ENCODE data around the gene TBC1D21. TPM values are rescaled to one million over a fixed set of nuclear protein-coding genes. Genes with fewer than 3 reads are reported as not detected.

The TBC1D21 gene
- total and polyA plus RNA-seq, 2 of the 8 experiments (the other 6 are each of a cell fraction or from before 2014, with no cell fraction given) = not detected

GRCh38 chr15:73926219-73927002 lies 53.0 kb downstream of the TBC1D21 start, which contains the start of gene LOXL1 (continued):
- TF ChIP-seq BRCA1 (IDR thresholded peaks at IDR 0.05; ENCODE audit: low read depth, low read length) (no peak), JUN (IDR thresholded peaks at IDR 0.05; ENCODE audit: low read depth, low read length) (no peak), JUND (IDR thresholded peaks at IDR 0.05; ENCODE audit: low read length) (no peak), KDM4A (IDR thresholded peaks at IDR 0.05; ENCODE audit: low read depth, low read length, severe bottlenecking) (peak; percentile 49), EP300 (IDR thresholded peaks at IDR 0.05; ENCODE audit: borderline replicate concordance in 1 of 2, low read depth in 2 of 2, low read length in 2 of 2) (no peak), RXRA (IDR thresholded peaks at IDR 0.05; ENCODE audit: insufficient read depth, low read depth, low read length) (no peak), CHD2 (IDR thresholded peaks at IDR 0.05; ENCODE audit: low read length) (no peak), CREB1 (IDR thresholded peaks at IDR 0.05) (0 out of 2 replicates have a peak, but pooled peaks have one; percentile 46), BCL11A (IDR thresholded peaks at IDR 0.05; ENCODE audit: low read depth in 2 of 2, low read length in 2 of 2) (no peak), SP1 (IDR thresholded peaks at IDR 0.05; ENCODE audit: low read depth, low read length) (0 out of 2 replicates have a peak, but pooled peaks have one; percentile 71), PHF8 (conservative IDR thresholded peaks at IDR 0.05; ENCODE audit: low read depth, low read length) (no peak), SIRT6 (IDR thresholded peaks at IDR 0.05; ENCODE audit: low read length) (no peak), POU5F1 (IDR thresholded peaks at IDR 0.05; ENCODE audit: low read depth, low read length) (no peak), RNF2 (IDR thresholded peaks at IDR 0.05; ENCODE audit: borderline replicate concordance, low read depth, low read length, missing control alignments, poor library complexity, severe bottlenecking) (no peak), TBP (IDR thresholded peaks at IDR 0.05; ENCODE audit: low read depth, low read length) (peak; percentile 78), SAP30 (IDR thresholded peaks at IDR 0.05; ENCODE audit: insufficient read depth, insufficient replicate concordance, low read length) (no peak), KDM1A (IDR thresholded peaks at IDR 0.05; ENCODE audit: borderline replicate concordance, low read length) (peak; percentile 88; the same call in 1 of the 2 replicates)
- TF ChIP-seq, protein P1, sequence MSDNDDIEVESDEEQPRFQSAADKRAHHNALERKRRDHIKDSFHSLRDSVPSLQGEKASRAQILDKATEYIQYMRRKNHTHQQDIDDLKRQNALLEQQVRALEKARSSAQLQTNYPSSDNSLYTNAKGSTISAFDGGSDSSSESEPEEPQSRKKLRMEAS (IDR thresholded peaks at IDR 0.05) = peak; percentile 42
- TF ChIP-seq, protein P2, sequence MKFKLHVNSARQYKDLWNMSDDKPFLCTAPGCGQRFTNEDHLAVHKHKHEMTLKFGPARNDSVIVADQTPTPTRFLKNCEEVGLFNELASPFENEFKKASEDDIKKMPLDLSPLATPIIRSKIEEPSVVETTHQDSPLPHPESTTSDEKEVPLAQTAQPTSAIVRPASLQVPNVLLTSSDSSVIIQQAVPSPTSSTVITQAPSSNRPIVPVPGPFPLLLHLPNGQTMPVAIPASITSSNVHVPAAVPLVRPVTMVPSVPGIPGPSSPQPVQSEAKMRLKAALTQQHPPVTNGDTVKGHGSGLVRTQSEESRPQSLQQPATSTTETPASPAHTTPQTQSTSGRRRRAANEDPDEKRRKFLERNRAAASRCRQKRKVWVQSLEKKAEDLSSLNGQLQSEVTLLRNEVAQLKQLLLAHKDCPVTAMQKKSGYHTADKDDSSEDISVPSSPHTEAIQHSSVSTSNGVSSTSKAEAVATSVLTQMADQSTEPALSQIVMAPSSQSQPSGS (IDR thresholded peaks at IDR 0.05; ENCODE audit: low read length) = no peak

Data from H1 (cell line).